Measurements from ENCODE around the gene MMADHC.
"Not testable (repeated sequence)": the region's sequence is repeated elsewhere in the genome, so short reads cannot be mapped to it uniquely, and the experiment has no call there.

MMADHC gene

GRCh38 chr2:149595056-149595963 lies 7.7 kb upstream of the MMADHC start:
- DNase-seq (ENCODE audit: low read depth in 2 of 2), result no peak

GRCh38 chr2:149594411-149594810 lies 6.8 kb upstream of the MMADHC start:
- DNase-seq (ENCODE audit: low read depth in 2 of 2), result no peak

- DNase-seq (ENCODE audit: low read depth in 2 of 2), result no peak
Observed at GRCh38 chr2:149587950-149588487, 444 bp upstream of the MMADHC start.

- DNase-seq (ENCODE audit: low read depth in 2 of 2), result no peak
Observed at GRCh38 chr2:149586898-149587219, 716 bp downstream of the MMADHC start.

GRCh38 chr2:149586063-149586462 lies 1.5 kb downstream of the MMADHC start:
- no peak for DNase-seq (ENCODE audit: low read depth in 2 of 2)

- DNase-seq (ENCODE audit: low read depth in 2 of 2), result no peak
Observed at GRCh38 chr2:149585166-149585885, 2.2 kb downstream of the MMADHC start.

GRCh38 chr2:149579972-149580882 lies 7.3 kb downstream of the MMADHC start:
- no peak for DNase-seq (ENCODE audit: low read depth in 2 of 2)

- DNase-seq (ENCODE audit: low read depth in 2 of 2), result no peak
Observed at GRCh38 chr2:149577269-149577668, 10.3 kb downstream of the MMADHC start.

- DNase-seq (ENCODE audit: low read depth in 2 of 2), result no peak
Observed at GRCh38 chr2:149575752-149576151, 11.8 kb downstream of the MMADHC start.

- no peak for DNase-seq (ENCODE audit: low read depth in 2 of 2)
Observed at GRCh38 chr2:149575277-149575676, 12.3 kb downstream of the MMADHC start.

GRCh38 chr2:149573760-149574159 lies 13.8 kb downstream of the MMADHC start:
- no peak for DNase-seq (ENCODE audit: low read depth in 2 of 2)

- DNase-seq (ENCODE audit: low read depth in 2 of 2), result no peak
Observed at GRCh38 chr2:149572102-149572953, 15.2 kb downstream of the MMADHC start.

- DNase-seq (ENCODE audit: low read depth in 2 of 2), result no peak
Observed at GRCh38 chr2:149568138-149568537, 19.4 kb downstream of the MMADHC start.

- no peak for DNase-seq (ENCODE audit: low read depth in 2 of 2)
Observed at GRCh38 chr2:149566652-149567051, 20.9 kb downstream of the MMADHC start.

- not testable (repeated sequence) for DNase-seq (ENCODE audit: low read depth in 2 of 2)
Observed at GRCh38 chr2:149565625-149566024, 21.9 kb downstream of the MMADHC start.

GRCh38 chr2:149564983-149565382 lies 22.6 kb downstream of the MMADHC start:
- no peak for DNase-seq (ENCODE audit: low read depth in 2 of 2)

GRCh38 chr2:149564097-149564496 lies 23.5 kb downstream of the MMADHC start:
- no peak for DNase-seq (ENCODE audit: low read depth in 2 of 2)

GRCh38 chr2:149562324-149562723 lies 25.3 kb downstream of the MMADHC start:
- no peak for DNase-seq (ENCODE audit: low read depth in 2 of 2)

- DNase-seq (ENCODE audit: low read depth in 2 of 2), result no peak
Observed at GRCh38 chr2:149561309-149561926, 26.2 kb downstream of the MMADHC start.

GRCh38 chr2:149559341-149560068 lies 28.1 kb downstream of the MMADHC start:
- DNase-seq (ENCODE audit: low read depth in 2 of 2), result no peak

Measured in stimulated activated CD4-positive, alpha-beta T cell treated with anti-CD3 and anti-CD28 coated beads, Interleukin-1b, Interleukin-23, amount 100 ng/mL, for 1 hour (primary cell).